ENCODE measurements around the gene UEVLD.

- TF ChIP-seq CTCF (IDR thresholded peaks at IDR 0.05) = no peak
- no peak for TF ChIP-seq POLR2A (IDR thresholded peaks at IDR 0.05)
- no peak for TF ChIP-seq POLR2AphosphoS5 (IDR thresholded peaks at IDR 0.05)
Measured at GRCh38 chr11:18502352-18502751, 86.2 kb downstream of the UEVLD start.
